HepG2 (cell line): ENCODE measurements around the gene VRK3. TPM values are rescaled to one million over a fixed set of nuclear protein-coding genes. Genes with fewer than 3 reads are reported as not detected.

Experiments
- ATAC-seq: fragments of 200-7000 bp; cut with Tn5 transposase; 3 replicates; pipeline ENCODE4 v1.9.1; 2020; ENCODE audit warnings: mild to moderate bottlenecking, moderate library complexity
- BruUV-seq: library from RNA; stranded (reverse); fragments of 400-500 nt; replicated peaks from 2 replicates; lab custom pipeline; 2021; lab: Mats Ljungman, UMichigan
- CTCF ChIA-PET: fragments of 300-600 bp; formaldehyde crosslinking; extraction: SDS; loops from one replicate; lab custom pipeline; 2021; ENCODE audit warnings: low total read pairs, inconsistent platforms, low intra/inter-chr PET ratio; lab: Yijun Ruan, JAX
- POLR2A ChIA-PET: fragments of 350-600 bp; sonication (Branson Sonifier 250); formaldehyde crosslinking; loops from one replicate; lab custom pipeline; 2020; ENCODE audit warnings: antibody characterized with exemption, inconsistent platforms; lab: Yijun Ruan, JAX
- DNase-seq: peaks from one replicate; pipeline ENCODE4 v3.0.0-alpha.2; 2015; ENCODE audit warnings: low spot score
- FAIRE-seq: peaks from 3 replicates; lab custom pipeline; 2011; peaks lifted over from hg19 to GRCh38; lab: Jason Lieb, UNC
- H2AFZ ChIP-seq: one replicate; pipeline ENCODE4 v1.6.1; 2011; ENCODE audit warnings: low read length, inconsistent platforms
- H3K27ac ChIP-seq: fragments of 300-600 bp; 3 replicates; pipeline ENCODE4 v1.8.0; 2011; ENCODE audit warnings: mixed run types, mild to moderate bottlenecking, mixed read lengths, low read length, inconsistent platforms; ENCODE audit not compliant: insufficient read depth; ENCODE audit errors: extremely low read length
- H3K27me3 ChIP-seq, 2 experiments: fragments of 200-600 bp in 1 of 2; 2 replicates in 1 of 2; 3 replicates in 1 of 2; pipeline versions ENCODE4 v1.6.0 to v1.8.0; 2011; ENCODE audit warnings: low read length in 2 of 2, mild to moderate bottlenecking in 2 of 2, moderate library complexity in 2 of 2, inconsistent platforms in 1 of 2; ENCODE audit not compliant: insufficient read depth in 2 of 2, control insufficient read depth in 1 of 2
- H3K36me3 ChIP-seq, 2 experiments: fragments of 200-600 bp in 1 of 2; replicated peaks in 1 of 2; 2 replicates in 1 of 2; 3 replicates in 1 of 2; pipeline versions ENCODE4 v1.5.1 to v1.8.0; 2011; ENCODE audit warnings: low read length in 2 of 2, inconsistent platforms in 1 of 2; ENCODE audit not compliant: insufficient read depth in 2 of 2, control insufficient read depth in 1 of 2
- H3K4me1 ChIP-seq: 2 replicates; pipeline ENCODE4 v1.5.1; 2012; ENCODE audit warnings: low read length, inconsistent platforms; ENCODE audit not compliant: insufficient read depth
- H3K4me2 ChIP-seq: 2 replicates; pipeline ENCODE4 v1.6.0; 2011; ENCODE audit warnings: low read depth, low read length, inconsistent platforms
- H3K4me3 ChIP-seq, 3 experiments: fragments of 200-600 bp in 1 of 3; sonication (generic), shearing (Covaris generic) in 1 of 3; replicated peaks in 1 of 3; 2 replicates each; pipeline ENCODE4 v1.5.1; 2011 to 2016; ENCODE audit warnings: low read length in 3 of 3, inconsistent platforms in 2 of 3, low read depth in 2 of 3, mild to moderate bottlenecking in 2 of 3, control low read depth in 1 of 3, mixed read lengths in 1 of 3; ENCODE audit not compliant: insufficient read depth in 1 of 3
- H3K79me2 ChIP-seq: one replicate; pipeline ENCODE4 v1.6.1; 2011; ENCODE audit warnings: low read length, inconsistent platforms; ENCODE audit not compliant: insufficient read depth
- H3K9ac ChIP-seq: 2 replicates; pipeline ENCODE4 v1.6.0; 2011; ENCODE audit warnings: mild to moderate bottlenecking, low read depth, low read length, inconsistent platforms; ENCODE audit not compliant: insufficient read depth
- H3K9me3 ChIP-seq: 2 replicates; pipeline ENCODE4 v1.5.1; 2012; ENCODE audit warnings: mild to moderate bottlenecking, low read length
- H4K20me1 ChIP-seq: 2 replicates; pipeline ENCODE4 v1.6.0; 2011; ENCODE audit warnings: inconsistent platforms, mild to moderate bottlenecking, low read length, moderate library complexity; ENCODE audit not compliant: insufficient read depth
- ARNT2 ChIP-seq: sonication (generic); formaldehyde crosslinking; IDR thresholded peaks from 2 replicates; pipeline ENCODE4 v1.8.0; 2022; ENCODE audit warnings: mild to moderate bottlenecking, low read depth, missing genetic modification reagents, moderate library complexity
- CBX5 ChIP-seq: sonication (generic); formaldehyde crosslinking; IDR thresholded peaks from 2 replicates; pipeline ENCODE4 v1.4.0; 2020; ENCODE audit warnings: missing genetic modification reagents, borderline replicate concordance
- CENPBD1 ChIP-seq: sonication (generic); formaldehyde crosslinking; IDR thresholded peaks from 2 replicates; pipeline ENCODE4 v1.8.0; 2022; ENCODE audit warnings: missing genetic modification reagents, low read depth, mild to moderate bottlenecking, borderline replicate concordance
- ELK4 ChIP-seq: sonication (generic); formaldehyde crosslinking; IDR thresholded peaks from 2 replicates; pipeline ENCODE4 v1.9.0; 2021; ENCODE audit warnings: missing genetic modification reagents, borderline replicate concordance
- KAT8 ChIP-seq: IDR thresholded peaks from 2 replicates; pipeline ENCODE4 v1.6.1; 2016; ENCODE audit warnings: missing genetic modification reagents, missing compliant biosample characterization
- KMT2B ChIP-seq: IDR thresholded peaks from 2 replicates; pipeline ENCODE4 v1.6.1; 2016; ENCODE audit warnings: missing genetic modification reagents, missing compliant biosample characterization
- MTF2 ChIP-seq: sonication (generic); formaldehyde crosslinking; IDR thresholded peaks from 2 replicates; pipeline ENCODE4 v1.5.0; 2020; ENCODE audit warnings: missing genetic modification reagents, borderline replicate concordance
- PPARG ChIP-seq: conservative IDR thresholded peaks from 2 replicates; pipeline ENCODE4 v1.6.1; 2016; ENCODE audit warnings: missing biosample characterization, missing genetic modification reagents
- SIN3B ChIP-seq: fragments of 150-350 bp; IDR thresholded peaks from 2 replicates; pipeline ENCODE4 v1.6.1; 2014; ENCODE audit warnings: low read length
- SIX4 ChIP-seq: sonication (generic); formaldehyde crosslinking; IDR thresholded peaks from 2 replicates; pipeline ENCODE4 v1.4.0; 2020; ENCODE audit warnings: missing genetic modification reagents
- SRSF1 ChIP-seq: fragments of 200-400 bp; formaldehyde crosslinking; optimal IDR thresholded peaks from 2 replicates; pipeline ENCODE3; 2017; ENCODE audit warnings: mild to moderate bottlenecking, low read depth, low read length, moderate library complexity
- STAT5B ChIP-seq: sonication (generic); formaldehyde crosslinking; IDR thresholded peaks from 2 replicates; pipeline ENCODE4 v1.4.0; 2020; ENCODE audit warnings: missing genetic modification reagents
- ZNF326 ChIP-seq: sonication (generic); formaldehyde crosslinking; IDR thresholded peaks from 2 replicates; pipeline ENCODE4 v1.4.0; 2020; ENCODE audit warnings: missing genetic modification reagents, borderline replicate concordance
- ZNF839 ChIP-seq: sonication (generic); formaldehyde crosslinking; IDR thresholded peaks from 2 replicates; pipeline ENCODE4 v1.4.0; 2020; ENCODE audit warnings: missing genetic modification reagents, mild to moderate bottlenecking, borderline replicate concordance
- WGBS: methylation state at CpG from one replicate; pipeline ENCODE4 v1.1.6; 2017; ENCODE audit warnings: low lambda C conversion rate; 5-methylcytosine and 5-hydroxymethylcytosine counted together
- in situ Hi-C: cut with HindIII; loops from 2 replicates; pipeline ENCODE4 v1.10.0; 2017; ENCODE audit warnings: low pct_unique_long_range_greater_than_20kb; ENCODE audit not compliant: extremely low pct_ligation_motif_present
- intact Hi-C: fragments of 100-400 bp; cut with micrococcal nuclease; formaldehyde crosslinking; loops from one replicate; pipeline ENCODE4 v1.10.0; 2022; ENCODE audit not compliant: unreplicated experiment
- polyA plus RNA-seq, 8 experiments: library from polyadenylated mRNA; depleted of rRNA in 3 of 8; stranded (reverse) in 7 of 8; unstranded in 1 of 8; fragments of >200 nt; fragmentation: Illumina TruSeq in 4 of 8; extraction: Trizol in 4 of 8; gene quantifications; 2 replicates each; pipeline versions ENCODE4 v1.2.1 to v1.2.3, GENCODE V29; 2011 to 2016; ENCODE audit warnings: low read depth in 4 of 8, missing spikeins in 1 of 8, mixed read lengths in 1 of 8; ENCODE audit not compliant: insufficient read depth in 1 of 8
- total RNA-seq, 5 experiments: library from RNA; depleted of rRNA; stranded (reverse); fragments of >200 nt; fragmentation: Illumina TruSeq; extraction: Trizol; gene quantifications; 2 replicates each; pipeline ENCODE4 v1.2.3, GENCODE V29; 2016; ENCODE audit warnings: low read depth in 1 of 5
- TF ChIP-seq, protein P1 (sequence below): sonication (generic); formaldehyde crosslinking; IDR thresholded peaks from 2 replicates; pipeline ENCODE4 v1.8.1; 2023; ENCODE audit warnings: missing genetic modification reagents, inconsistent platforms, borderline replicate concordance
- TF ChIP-seq, protein P2 (sequence below): sonication (generic); formaldehyde crosslinking; IDR thresholded peaks from 2 replicates; pipeline ENCODE4 v1.5.1; 2020; ENCODE audit warnings: missing genetic modification reagents, mild to moderate bottlenecking, borderline replicate concordance
- TF ChIP-seq, protein P3 (sequence below): IDR thresholded peaks from 2 replicates; pipeline ENCODE4 v1.6.1; 2018; ENCODE audit warnings: missing genetic modification reagents, mild to moderate bottlenecking, missing compliant biosample characterization

VRK3 gene
- total and polyA plus RNA-seq, 2 of the 13 experiments (the other 11 are each of a cell fraction or from before 2014, with no cell fraction given) = 23.8 to 28.3 TPM

DNA sequence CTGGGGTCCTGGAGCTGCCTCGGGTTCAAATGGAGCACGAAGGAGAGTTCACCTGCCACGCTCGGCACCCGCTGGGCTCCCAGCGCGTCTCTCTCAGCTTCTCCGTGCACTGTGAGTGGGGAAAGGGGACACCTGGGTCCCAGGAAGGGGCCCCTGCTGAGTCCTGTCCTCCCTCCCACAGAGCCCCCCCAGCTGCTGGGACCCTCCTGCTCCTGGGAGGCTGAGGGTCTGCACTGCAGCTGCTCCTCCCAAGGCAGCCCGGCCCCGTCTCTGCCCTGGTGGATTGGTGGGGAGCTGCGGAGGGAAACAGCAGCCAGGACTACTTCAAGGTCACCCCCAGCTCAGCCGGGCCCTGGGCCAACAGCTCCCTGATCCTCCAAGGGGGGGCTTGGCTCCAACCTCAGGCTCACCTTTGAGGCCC lies 53.2 kb downstream of the VRK3 start:
- peak; percentile 12; the same call in 1 of the 3 replicates for ATAC-seq
- no TSS peak for BruUV-seq

More for the DNA sequence above, 53.2 kb downstream of the VRK3 start:
- H3K4me3 ChIP-seq = no peak overlapping the region
- no peak overlapping the region for H3K4me2 ChIP-seq
- no peaks in the 10 kb centered on the region; a peak in 1 of 5 replicates for H3K36me3 ChIP-seq
- H2AFZ ChIP-seq = no peak overlapping the region
- no peaks in the 10 kb centered on the region for H3K9me3 ChIP-seq
- no peaks in the 10 kb centered on the region for H3K79me2 ChIP-seq
- ChIA-PET POLR2A (no interaction called here), CTCF (no interaction called here)
- H3K27me3 ChIP-seq = peaks cover 0 to 5% of the 10 kb centered on the region in 2 experiments; a peak in 1 of 5 replicates
- TF ChIP-seq PPARG (CRISPR knock-in tag) (no peak), SIX4 (CRISPR knock-in tag) (no peak), ARNT2 (no peak), ELK4 (CRISPR knock-in tag) (no peak), SIN3B (no peak), KMT2B (CRISPR knock-in tag) (no peak), CENPBD1 (CRISPR knock-in tag) (no peak), STAT5B (CRISPR knock-in tag) (no peak), CBX5 (CRISPR knock-in tag) (no peak), ZNF839 (CRISPR knock-in tag) (no peak), ZNF326 (CRISPR knock-in tag) (no peak), MTF2 (no peak), SRSF1 (no peak), KAT8 (CRISPR knock-in tag) (no peak)
- TF ChIP-seq, protein P1, sequence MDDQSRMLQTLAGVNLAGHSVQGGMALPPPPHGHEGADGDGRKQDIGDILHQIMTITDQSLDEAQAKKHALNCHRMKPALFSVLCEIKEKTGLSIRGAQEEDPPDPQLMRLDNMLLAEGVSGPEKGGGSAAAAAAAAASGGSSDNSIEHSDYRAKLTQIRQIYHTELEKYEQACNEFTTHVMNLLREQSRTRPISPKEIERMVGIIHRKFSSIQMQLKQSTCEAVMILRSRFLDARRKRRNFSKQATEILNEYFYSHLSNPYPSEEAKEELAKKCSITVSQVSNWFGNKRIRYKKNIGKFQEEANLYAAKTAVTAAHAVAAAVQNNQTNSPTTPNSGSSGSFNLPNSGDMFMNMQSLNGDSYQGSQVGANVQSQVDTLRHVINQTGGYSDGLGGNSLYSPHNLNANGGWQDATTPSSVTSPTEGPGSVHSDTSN (CRISPR knock-in tag) = no peak
- TF ChIP-seq, protein P2, sequence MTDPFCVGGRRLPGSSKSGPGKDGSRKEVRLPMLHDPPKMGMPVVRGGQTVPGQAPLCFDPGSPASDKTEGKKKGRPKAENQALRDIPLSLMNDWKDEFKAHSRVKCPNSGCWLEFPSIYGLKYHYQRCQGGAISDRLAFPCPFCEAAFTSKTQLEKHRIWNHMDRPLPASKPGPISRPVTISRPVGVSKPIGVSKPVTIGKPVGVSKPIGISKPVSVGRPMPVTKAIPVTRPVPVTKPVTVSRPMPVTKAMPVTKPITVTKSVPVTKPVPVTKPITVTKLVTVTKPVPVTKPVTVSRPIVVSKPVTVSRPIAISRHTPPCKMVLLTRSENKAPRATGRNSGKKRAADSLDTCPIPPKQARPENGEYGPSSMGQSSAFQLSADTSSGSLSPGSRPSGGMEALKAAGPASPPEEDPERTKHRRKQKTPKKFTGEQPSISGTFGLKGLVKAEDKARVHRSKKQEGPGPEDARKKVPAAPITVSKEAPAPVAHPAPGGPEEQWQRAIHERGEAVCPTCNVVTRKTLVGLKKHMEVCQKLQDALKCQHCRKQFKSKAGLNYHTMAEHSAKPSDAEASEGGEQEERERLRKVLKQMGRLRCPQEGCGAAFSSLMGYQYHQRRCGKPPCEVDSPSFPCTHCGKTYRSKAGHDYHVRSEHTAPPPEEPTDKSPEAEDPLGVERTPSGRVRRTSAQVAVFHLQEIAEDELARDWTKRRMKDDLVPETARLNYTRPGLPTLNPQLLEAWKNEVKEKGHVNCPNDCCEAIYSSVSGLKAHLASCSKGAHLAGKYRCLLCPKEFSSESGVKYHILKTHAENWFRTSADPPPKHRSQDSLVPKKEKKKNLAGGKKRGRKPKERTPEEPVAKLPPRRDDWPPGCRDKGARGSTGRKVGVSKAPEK (CRISPR knock-in tag) = no peak
- TF ChIP-seq, protein P3, sequence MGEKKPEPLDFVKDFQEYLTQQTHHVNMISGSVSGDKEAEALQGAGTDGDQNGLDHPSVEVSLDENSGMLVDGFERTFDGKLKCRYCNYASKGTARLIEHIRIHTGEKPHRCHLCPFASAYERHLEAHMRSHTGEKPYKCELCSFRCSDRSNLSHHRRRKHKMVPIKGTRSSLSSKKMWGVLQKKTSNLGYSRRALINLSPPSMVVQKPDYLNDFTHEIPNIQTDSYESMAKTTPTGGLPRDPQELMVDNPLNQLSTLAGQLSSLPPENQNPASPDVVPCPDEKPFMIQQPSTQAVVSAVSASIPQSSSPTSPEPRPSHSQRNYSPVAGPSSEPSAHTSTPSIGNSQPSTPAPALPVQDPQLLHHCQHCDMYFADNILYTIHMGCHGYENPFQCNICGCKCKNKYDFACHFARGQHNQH (CRISPR knock-in tag) = no peak
- H4K20me1 ChIP-seq = no peaks in the 10 kb centered on the region
- no peaks in the 10 kb centered on the region for H3K4me1 ChIP-seq
- no peak overlapping the region for H3K9ac ChIP-seq
- no CpG with 5 or more reads among the region's 12 CpGs for WGBS
- in situ Hi-C loops (no loop called here), intact Hi-C loops (no loop called here)
- FAIRE-seq (no peak), DNase-seq (no peak)
- no peak overlapping the region for H3K27ac ChIP-seq
